HL-60 (cell line): ENCODE measurements around the gene SRF.

Experiments
- DNase-seq, 2 experiments: peaks; one replicate each; pipeline ENCODE4 v3.0.0-alpha.2; 2010 to 2020; ENCODE audit warnings: low read depth in 1 of 2, low spot score in 1 of 2
- H3K27ac ChIP-seq: fragments of 250-450 bp; sonication (Bioruptor Pico); replicated peaks from 2 replicates; pipeline ENCODE4 v1.5.1; 2020; ENCODE audit warnings: mild to moderate bottlenecking, moderate library complexity
- H3K27me3 ChIP-seq: fragments of 250-450 bp; sonication (Bioruptor Pico); 2 replicates; pipeline ENCODE4 v1.5.1; 2021; ENCODE audit warnings: mild to moderate bottlenecking, moderate library complexity; ENCODE audit not compliant: insufficient read depth, poor library complexity, severe bottlenecking
- H3K4me3 ChIP-seq: replicated peaks from 2 replicates; pipeline ENCODE4 v1.5.1; 2011; ENCODE audit warnings: mild to moderate bottlenecking, control low read depth, low read length; ENCODE audit not compliant: insufficient read depth
- CTCF ChIP-seq: IDR thresholded peaks from one replicate; pipeline ENCODE4 v1.5.1; 2011; ENCODE audit warnings: low read length, control low read depth, inconsistent platforms; ENCODE audit not compliant: insufficient read depth
- GABPA ChIP-seq: IDR thresholded peaks from 2 replicates; pipeline ENCODE4 v1.6.1; 2012; ENCODE audit warnings: low read depth
- POLR2AphosphoS5 ChIP-seq: IDR thresholded peaks from 2 replicates; pipeline ENCODE4 v1.6.1; 2012; ENCODE audit warnings: low read depth
- REST ChIP-seq: IDR thresholded peaks from 2 replicates; pipeline ENCODE4 v1.6.1; 2012; ENCODE audit warnings: low read depth; ENCODE audit not compliant: insufficient replicate concordance
- SPI1 ChIP-seq: IDR thresholded peaks from 2 replicates; pipeline ENCODE4 v1.6.1; 2012; ENCODE audit warnings: low read depth, mild to moderate bottlenecking, borderline replicate concordance

Gene SRF

GRCh38 chr6:43228951-43229802 is 58.1 kb downstream of the SRF start, which contains the start of gene DNPH1:
DNPH1 (minus strand) TSS chr6:43229481; CDS start chr6:43229456, 25 bp downstream.
- peak within 1 kb of the TSS; percentile 52 for H3K4me3 ChIP-seq
- H3K27ac ChIP-seq: peak within 1 kb of the TSS; percentile 68
- DNase-seq: peak; percentile 58 to 71
- TF ChIP-seq CTCF (peak; percentile 67), REST (peak; percentile 64), SPI1 (no peak), POLR2AphosphoS5 (peak; percentile 72; the same call in 1 of the 2 replicates)
- no peaks in the 10 kb centered on the region for H3K27me3 ChIP-seq

GRCh38 chr6:43229803-43230620 is 58.9 kb downstream of the SRF start:
- DNase-seq: no peak
- TF ChIP-seq SPI1 (no peak), GABPA (no peak), REST (no peak), CTCF (no peak), POLR2AphosphoS5 (no peak)

DNA sequence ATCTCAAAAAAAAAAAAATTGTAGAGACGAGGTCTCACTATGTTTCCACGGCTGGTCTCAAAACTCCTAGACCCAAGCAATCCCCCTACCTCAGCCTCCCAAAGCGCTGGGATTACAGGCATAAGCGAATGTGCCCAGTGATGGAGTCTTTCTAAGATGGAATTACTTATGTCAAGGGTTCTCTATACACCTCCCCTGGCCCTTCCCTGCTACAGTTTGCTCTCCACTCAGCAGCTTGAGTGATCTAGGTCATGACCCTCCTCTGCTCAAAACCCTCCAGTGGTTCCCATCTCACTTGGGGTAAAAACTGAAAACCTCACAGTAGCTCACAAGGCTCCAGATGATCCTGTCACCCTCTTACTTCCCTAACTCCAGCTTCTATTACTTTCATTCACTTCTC is 60.0 kb downstream of the SRF start:
- H3K27me3 ChIP-seq: no peaks in the 10 kb centered on the region
- no peak for TF ChIP-seq GABPA
- no peak for TF ChIP-seq REST
- TF ChIP-seq CTCF: no peak
- TF ChIP-seq POLR2AphosphoS5: no peak
- no peak for TF ChIP-seq SPI1

More at GRCh38 chr6:43229803-43230620, 58.9 kb downstream of the SRF start:
- Histone ChIP-seq H3K27me3 (no peaks in the 10 kb centered on the region), H3K4me3 (no peak overlapping the region), H3K27ac (no peak overlapping the region)

More for the DNA sequence above, 60.0 kb downstream of the SRF start:
- Histone ChIP-seq H3K4me3 (no peak overlapping the region), H3K27ac (no peak overlapping the region)
- DNase-seq: no peak
